Vagina (tissue), 2 donors: ENCODE results near the gene ARHGAP21. TPM values are rescaled to one million over a fixed set of nuclear protein-coding genes. Genes with fewer than 3 reads are reported as not detected.

Source experiments
- DNase-seq, 2 donors: peaks; one replicate each; pipeline ENCODE4 v3.0.0-alpha.2; 2017; ENCODE audit errors: extremely low spot score in 2 of 2
- H3K27ac ChIP-seq: fragments of 200-600 bp; sonication (generic); one replicate; pipeline ENCODE4 v1.5.1; 2019
- H3K27me3 ChIP-seq: fragments of 200-600 bp; sonication (generic); one replicate; pipeline ENCODE4 v1.5.1; 2019
- H3K36me3 ChIP-seq, 2 donors: fragments of 200-600 bp; sonication (generic); one replicate each; pipeline ENCODE4 v1.5.1; 2017 to 2019
- H3K4me1 ChIP-seq: fragments of 200-600 bp; sonication (generic); one replicate; pipeline ENCODE4 v1.5.1; 2019
- H3K4me3 ChIP-seq, 2 donors: fragments of 200-600 bp; sonication (generic); 1 replicate in 1 of 2; 2 replicates in 1 of 2; pipeline ENCODE4 v1.5.1; 2016 to 2019
- H3K9me3 ChIP-seq: fragments of 200-600 bp; sonication (generic); one replicate; pipeline ENCODE4 v1.5.1; 2019
- CTCF ChIP-seq, 3 experiments: fragments of 450-650 bp in 2 of 3; fragments of 200-600 bp in 1 of 3; sonication (generic) in 1 of 3; IDR thresholded peaks; one replicate each; pipeline ENCODE4 v1.5.1; 2017 to 2019; ENCODE audit warnings: antibody characterized with exemption in 3 of 3, mild to moderate bottlenecking in 2 of 3, moderate library complexity in 2 of 3
- POLR2A ChIP-seq, 2 donors: fragments of 450-650 bp; IDR thresholded peaks; one replicate each; pipeline ENCODE4 v1.6.1; 2017; ENCODE audit warnings: antibody characterized with exemption in 2 of 2, mild to moderate bottlenecking in 2 of 2, moderate library complexity in 2 of 2
- POLR2AphosphoS5 ChIP-seq, 2 donors: sonication (generic); formaldehyde crosslinking; IDR thresholded peaks; one replicate each; pipeline ENCODE4 v1.9.0; 2017; ENCODE audit warnings: antibody characterized with exemption in 2 of 2, mild to moderate bottlenecking in 2 of 2, low read depth in 1 of 2; ENCODE audit not compliant: insufficient read depth in 1 of 2
- intact Hi-C: fragments of 100-400 bp; cut with DNase I; formaldehyde crosslinking; loops from one replicate; pipeline ENCODE4 v1.15.1; 2023
- total RNA-seq: library from RNA; depleted of rRNA; stranded (reverse); fragments of >200 nt; gene quantifications from one replicate; pipeline ENCODE4 v1.2.3, GENCODE V29; 2016

The ARHGAP21 gene
- total RNA-seq, 1 donor from 2014 or later, result 43.0 TPM

DNA sequence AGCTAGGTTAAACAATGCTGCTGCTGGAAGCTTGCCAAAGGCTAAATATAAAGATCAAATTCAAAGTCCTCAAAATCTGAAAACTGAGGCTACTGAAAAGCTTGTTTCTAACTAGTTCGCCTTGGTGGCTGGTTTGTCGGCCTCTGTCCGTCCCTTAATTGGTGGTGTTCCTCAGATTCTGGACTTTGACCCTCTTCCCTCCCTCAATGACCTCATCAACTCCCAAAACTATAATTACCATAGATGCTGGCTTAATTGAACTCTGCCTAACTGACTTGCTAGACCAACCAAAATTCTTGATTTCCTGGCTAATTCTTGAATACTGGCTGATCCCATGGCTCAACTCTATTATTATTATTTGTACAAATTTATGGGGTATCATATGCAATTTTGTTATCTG is 15.6 kb downstream of the ARHGAP21 start:
- Histone ChIP-seq H3K36me3 (no peaks in the 10 kb centered on the region), H3K4me3 (no peak overlapping the region), H3K9me3 (no peaks in the 10 kb centered on the region), H3K27me3 (no peaks in the 10 kb centered on the region), H3K4me1 (peaks cover 36% of the 10 kb centered on the region), H3K27ac (no peak overlapping the region)
- TF ChIP-seq CTCF (IDR thresholded peaks at IDR 0.05) (no peak), POLR2AphosphoS5 (IDR thresholded peaks at IDR 0.05; ENCODE audit: insufficient read depth in 1 of 2, low read depth in 1 of 2) (no peak), POLR2A (IDR thresholded peaks at IDR 0.05) (no peak)
- intact Hi-C loops, result no loop called here
- no peak for DNase-seq

DNA sequence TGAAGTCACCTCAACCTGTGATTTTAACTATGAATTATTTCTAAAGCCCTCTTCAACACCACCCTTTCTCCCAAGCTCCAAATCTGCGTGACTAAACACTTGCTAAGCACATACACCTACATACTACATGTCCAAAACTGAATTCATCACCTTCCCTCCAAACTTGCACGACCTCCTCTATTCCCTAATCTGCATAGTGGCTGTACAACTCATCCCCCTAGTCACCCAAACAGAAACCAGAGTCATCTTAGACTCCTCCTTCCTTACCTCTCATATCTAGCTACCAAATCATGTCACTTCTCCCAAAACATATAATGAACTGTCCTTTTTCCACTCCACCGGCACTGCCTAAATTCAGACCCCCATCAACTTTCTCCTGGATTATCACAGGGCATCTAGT is 16.2 kb downstream of the ARHGAP21 start:
- DNase-seq, result no peak
- intact Hi-C loops, result no loop called here
- Histone ChIP-seq H3K36me3 (no peaks in the 10 kb centered on the region), H3K9me3 (no peaks in the 10 kb centered on the region), H3K4me3 (no peak overlapping the region), H3K27ac (peak overlapping the region; percentile 27), H3K27me3 (no peaks in the 10 kb centered on the region), H3K4me1 (peaks cover 36% of the 10 kb centered on the region)
- TF ChIP-seq POLR2A (IDR thresholded peaks at IDR 0.05) (no peak), CTCF (IDR thresholded peaks at IDR 0.05) (no peak), POLR2AphosphoS5 (IDR thresholded peaks at IDR 0.05; ENCODE audit: insufficient read depth in 1 of 2, low read depth in 1 of 2) (no peak)

GRCh38 chr10:24706479-24707118 is 17.1 kb downstream of the ARHGAP21 start:
- peaks cover 36% of the 10 kb centered on the region for H3K4me1 ChIP-seq
- DNase-seq, result no peak
- intact Hi-C loops, result no loop called here
- peak overlapping the region; percentile 9 for H3K27ac ChIP-seq
- H3K4me3 ChIP-seq, result no peak overlapping the region
- H3K27me3 ChIP-seq, result no peaks in the 10 kb centered on the region
- TF ChIP-seq CTCF (IDR thresholded peaks at IDR 0.05), result no peak
- no peaks in the 10 kb centered on the region for H3K36me3 ChIP-seq
- no peaks in the 10 kb centered on the region for H3K9me3 ChIP-seq

DNA sequence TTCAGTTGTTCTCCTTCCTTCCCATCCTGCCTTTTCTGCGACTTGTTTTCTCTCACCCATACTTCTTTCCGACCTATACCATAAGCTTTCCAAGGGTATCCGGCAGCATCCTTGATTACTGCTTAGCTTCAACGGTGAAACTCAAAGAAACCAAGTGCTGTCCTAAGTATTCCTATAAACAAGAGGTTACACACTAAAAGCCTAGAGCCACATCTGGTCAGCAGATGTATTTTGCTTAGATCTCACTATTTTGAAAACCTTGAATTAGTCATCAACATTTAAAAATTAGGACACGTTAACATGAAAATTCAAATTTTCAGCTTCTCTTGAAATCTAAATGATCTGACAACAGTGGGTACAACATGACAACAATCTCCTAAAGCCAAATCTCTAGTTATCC is 20.0 kb downstream of the ARHGAP21 start:
- TF ChIP-seq CTCF (IDR thresholded peaks at IDR 0.05) (no peak), POLR2AphosphoS5 (IDR thresholded peaks at IDR 0.05; ENCODE audit: insufficient read depth in 1 of 2, low read depth in 1 of 2) (no peak), POLR2A (IDR thresholded peaks at IDR 0.05) (no peak)
- no peak overlapping the region for H3K27ac ChIP-seq
- no peak overlapping the region for H3K4me3 ChIP-seq
- DNase-seq, result no peak
- peaks cover 50% of the 10 kb centered on the region for H3K4me1 ChIP-seq
- intact Hi-C loops, result no loop called here
- no peaks in the 10 kb centered on the region for H3K36me3 ChIP-seq
- H3K27me3 ChIP-seq, result no peaks in the 10 kb centered on the region
- no peaks in the 10 kb centered on the region for H3K9me3 ChIP-seq

GRCh38 chr10:24701447-24701846 is 22.2 kb downstream of the ARHGAP21 start:
- no peak for DNase-seq
- Histone ChIP-seq H3K27me3 (no peaks in the 10 kb centered on the region), H3K9me3 (no peaks in the 10 kb centered on the region), H3K4me3 (no peak overlapping the region), H3K36me3 (no peaks in the 10 kb centered on the region), H3K4me1 (peaks cover 37% of the 10 kb centered on the region), H3K27ac (no peak overlapping the region)
- TF ChIP-seq POLR2AphosphoS5 (IDR thresholded peaks at IDR 0.05; ENCODE audit: insufficient read depth in 1 of 2, low read depth in 1 of 2), result no peak
- no peak for TF ChIP-seq POLR2A (IDR thresholded peaks at IDR 0.05)
- no peak for TF ChIP-seq CTCF (IDR thresholded peaks at IDR 0.05)
- intact Hi-C loops, result no loop called here
